Astrocyte of the cerebellum (primary cell): ENCODE measurements around the gene SLCO6A1.
A peak's percentile ranks its signal among the peaks of the same experiment; 100 is the strongest.

Source experiments
- DNase-seq: peaks from one replicate; pipeline ENCODE4 v3.0.0-alpha.2; 2011; ENCODE audit warnings: low read depth
- H3K4me3 ChIP-seq: 2 replicates; pipeline ENCODE4 v1.5.1; 2011; ENCODE audit warnings: mild to moderate bottlenecking, low read depth, low read length, moderate library complexity
- CTCF ChIP-seq: IDR thresholded peaks from 2 replicates; pipeline ENCODE4 v1.5.1; 2012; ENCODE audit warnings: low read length, low read depth, moderate library complexity, mild to moderate bottlenecking; ENCODE audit errors: missing control alignments
- in situ Hi-C: cut with HindIII; loops from 2 replicates; pipeline ENCODE4 v1.10.0; 2017; ENCODE audit warnings: low sequenced_read_pairs

SLCO6A1 gene

GRCh38 chr5:102498271-102499034 is at the start of gene SLCO6A1:
TSS of gene SLCO6A1 (minus strand) at chr5:102499001. CDS start at chr5:102498844, 157 bp downstream.
- in situ Hi-C loops = no loop called here
- H3K4me3 ChIP-seq = no peak within 1 kb of the TSS
- DNase-seq = no peak
- TF ChIP-seq CTCF = no peak

DNA sequence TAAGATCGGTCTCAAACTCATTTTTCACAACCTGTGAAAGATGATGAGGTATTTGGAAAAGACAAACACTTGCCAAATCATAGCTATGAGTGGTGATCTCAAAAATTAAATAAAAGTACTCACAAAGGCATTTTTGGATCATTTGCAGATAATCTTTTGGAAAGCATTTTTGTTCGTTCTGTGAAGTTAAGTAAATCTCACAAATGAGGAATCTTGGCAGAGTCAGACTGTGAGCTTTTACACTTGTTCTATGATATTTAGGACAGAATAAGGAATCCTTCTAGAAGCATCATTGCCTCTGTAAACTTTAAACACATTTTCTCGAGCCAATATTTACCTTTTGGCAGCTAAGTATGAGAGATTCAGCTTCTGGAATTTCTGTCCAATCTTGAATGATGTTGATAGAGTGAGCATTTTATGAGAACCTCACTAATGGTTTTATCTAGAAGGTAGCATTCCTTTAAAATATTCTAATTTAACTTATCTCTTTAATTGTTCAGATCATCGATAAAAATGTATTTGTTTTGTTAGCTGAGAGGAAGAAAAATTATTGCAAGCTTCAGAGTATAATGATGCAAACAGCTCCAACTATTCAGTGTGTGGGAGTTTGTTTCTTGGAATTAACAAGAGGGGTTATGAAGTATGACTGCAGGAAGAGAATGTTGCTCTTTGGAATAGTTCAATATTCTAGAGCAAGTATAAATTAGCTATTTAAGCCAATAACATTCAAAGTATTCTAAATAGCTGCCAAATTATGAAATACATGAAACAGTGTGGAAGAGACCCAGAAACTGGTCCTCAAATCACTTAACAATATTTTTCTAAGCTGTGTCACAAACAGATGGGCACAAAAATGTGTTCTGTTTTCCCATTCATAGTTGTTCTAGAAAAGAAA is 48.6 kb upstream of the SLCO6A1 start:
- in situ Hi-C loops = no loop called here
- no peak for DNase-seq
- no peak for TF ChIP-seq CTCF
- no peak overlapping the region for H3K4me3 ChIP-seq

DNA sequence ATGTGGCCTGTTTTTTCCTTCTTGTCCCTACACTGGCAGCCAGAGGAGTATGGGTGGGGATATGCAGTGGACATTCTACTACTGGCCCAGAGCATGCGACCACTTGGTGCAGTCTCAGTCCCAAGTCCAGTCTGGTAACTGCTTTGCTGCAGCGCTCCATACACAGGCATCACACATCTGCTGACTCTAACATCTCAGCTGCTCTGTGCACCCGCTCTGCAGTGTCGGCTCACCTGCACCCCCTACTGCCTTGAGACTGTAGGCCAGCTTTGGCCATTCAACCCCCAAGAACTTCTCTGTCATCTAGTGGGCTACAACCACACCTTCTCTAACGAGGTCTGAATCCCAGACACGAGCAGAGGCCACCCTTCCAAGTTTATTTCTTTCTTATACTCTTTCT is 46.4 kb upstream of the SLCO6A1 start:
- DNase-seq = no peak

GRCh38 chr5:102542057-102542456 is 43.3 kb upstream of the SLCO6A1 start:
- no peak overlapping the region for H3K4me3 ChIP-seq
- TF ChIP-seq CTCF = no peak
- in situ Hi-C loops = no loop called here
- no peak for DNase-seq

More for the DNA sequence above, 46.4 kb upstream of the SLCO6A1 start:
- no peak overlapping the region for H3K4me3 ChIP-seq
- TF ChIP-seq CTCF = peak; percentile 25
- in situ Hi-C loops = no loop called here

DNA sequence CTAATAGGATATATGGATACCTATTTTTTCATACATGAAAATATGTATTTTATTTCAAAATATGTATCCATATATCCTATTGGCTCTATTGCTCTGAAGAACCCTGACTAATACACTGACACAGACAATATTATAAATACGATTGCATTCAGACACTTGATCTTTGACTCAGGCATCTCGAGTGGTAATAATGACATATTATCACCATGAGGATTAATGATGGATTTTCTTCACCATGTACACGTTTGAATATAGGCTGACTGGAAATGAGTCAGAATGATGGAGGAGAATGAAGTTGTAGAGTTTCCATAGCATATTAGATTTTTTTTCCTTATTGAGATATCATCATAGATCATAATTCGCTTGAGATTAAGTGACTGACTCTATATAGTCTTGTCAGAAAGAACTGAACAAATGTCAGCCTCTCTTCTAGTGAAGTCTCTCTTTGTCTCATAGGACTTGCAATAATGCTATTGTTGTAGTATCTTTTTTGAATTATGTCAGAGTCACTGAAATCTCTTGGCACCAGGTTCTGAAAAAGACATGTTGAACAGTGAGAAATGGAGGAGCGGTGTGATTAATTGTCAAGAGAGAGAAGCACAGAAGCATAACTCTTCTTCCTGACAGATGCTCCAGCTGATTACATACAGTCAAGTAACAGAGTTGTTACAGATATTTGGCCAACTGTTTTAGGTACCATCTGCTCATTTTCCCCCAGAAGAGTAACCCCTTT is 41.4 kb upstream of the SLCO6A1 start:
- TF ChIP-seq CTCF = no peak
- H3K4me3 ChIP-seq = no peak overlapping the region
- DNase-seq = no peak
- in situ Hi-C loops = no loop called here

DNA sequence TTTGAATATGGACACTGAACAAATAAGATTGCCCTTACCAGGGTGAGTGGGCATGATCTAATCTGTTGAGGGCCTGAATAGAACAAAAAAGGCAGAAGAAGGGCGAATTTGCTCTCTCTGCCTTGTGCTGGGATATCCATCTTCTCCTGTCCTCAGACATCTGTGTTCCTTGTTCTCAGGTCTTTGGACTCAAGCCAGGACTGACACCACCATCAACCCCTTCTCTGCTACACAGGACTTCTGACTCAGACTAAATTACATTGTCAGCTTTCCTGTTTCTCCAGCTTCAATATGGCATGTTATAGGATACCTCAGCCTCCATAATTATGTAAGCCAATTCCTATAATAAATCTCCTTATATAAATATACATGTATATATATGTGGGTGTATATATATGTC is 40.8 kb upstream of the SLCO6A1 start:
- in situ Hi-C loops = no loop called here
- no peak for TF ChIP-seq CTCF
- no peak for DNase-seq
- H3K4me3 ChIP-seq = no peak overlapping the region
